ENCODE data around the gene HS3ST6.
"Not testable (repeated sequence)": the region's sequence is repeated elsewhere in the genome, so short reads cannot be mapped to it uniquely, and the experiment has no call there.

HS3ST6 gene

GRCh38 chr16:1944612-1945199 lies 26.5 kb upstream of the HS3ST6 start:
- no peak overlapping the region for H3K4me3 ChIP-seq (ENCODE audit: control insufficient read depth, low read depth, low read length)
- DNase-seq (ENCODE audit: low read depth), result no peak
- TF ChIP-seq CTCF (IDR thresholded peaks at IDR 0.05; ENCODE audit: control insufficient read depth, insufficient read depth, low read depth, low read length, missing control alignments), result no peak

DNA sequence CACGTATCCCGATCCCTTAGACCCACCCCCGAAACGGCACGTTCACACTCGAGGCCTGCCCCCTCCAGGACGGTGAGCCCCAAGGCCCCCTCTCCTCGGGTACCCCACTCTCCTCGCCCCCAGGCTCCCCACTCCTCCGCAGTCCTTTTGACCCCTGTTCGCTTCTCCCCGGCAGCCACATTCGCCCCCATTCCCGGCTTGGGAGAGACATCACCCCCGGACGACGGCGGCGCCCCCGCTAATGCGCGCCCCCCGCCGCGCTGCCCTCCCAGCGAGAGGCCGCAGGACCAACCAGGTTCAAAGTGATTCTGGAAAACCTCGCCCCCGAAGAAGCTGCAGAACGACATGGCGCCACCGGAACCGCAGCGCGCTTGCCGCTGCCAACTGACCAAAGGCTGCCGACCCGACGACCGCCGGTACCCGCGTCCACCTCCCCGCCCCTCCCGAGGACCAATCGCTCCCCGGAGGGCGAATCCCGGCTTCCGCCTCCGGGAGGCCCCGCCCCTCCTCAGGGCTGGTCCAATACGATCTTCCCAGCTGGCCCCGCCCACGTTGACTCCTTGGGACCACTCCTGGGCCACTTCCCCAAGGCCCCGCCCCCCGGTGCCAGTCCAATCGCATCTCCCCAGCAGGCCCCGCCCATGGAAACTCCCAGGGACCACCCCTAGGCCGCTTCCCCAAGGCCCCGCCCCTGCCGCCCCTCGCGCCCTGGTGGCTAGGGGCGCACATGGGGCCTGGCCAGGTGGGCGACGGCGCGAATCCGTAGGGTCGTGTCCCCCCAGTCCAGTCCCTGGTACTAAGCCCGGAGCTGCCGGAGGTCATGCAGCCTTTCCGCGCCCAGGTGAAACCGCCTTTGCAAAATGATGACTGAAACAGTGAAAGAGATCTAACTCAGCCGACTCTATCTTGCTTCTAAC lies 24.9 kb upstream of the HS3ST6 start, which contains the start of gene MSRB1:
MSRB1 (minus strand) TSS at position 390 of the 917 bp plus-strand sequence; CDS start at position 347, 43 bp downstream.
- H3K4me3 ChIP-seq (ENCODE audit: control insufficient read depth, low read depth, low read length), result peak within 1 kb of the TSS; percentile 84
- TF ChIP-seq CTCF (IDR thresholded peaks at IDR 0.05; ENCODE audit: control insufficient read depth, insufficient read depth, low read depth, low read length, missing control alignments), result no peak
- DNase-seq (ENCODE audit: low read depth), result peak; percentile 76

- no peak for DNase-seq (ENCODE audit: low read depth)
- TF ChIP-seq CTCF (IDR thresholded peaks at IDR 0.05; ENCODE audit: control insufficient read depth, insufficient read depth, low read depth, low read length, missing control alignments), result no peak
- H3K4me3 ChIP-seq (ENCODE audit: control insufficient read depth, low read depth, low read length), result peak overlapping the region; percentile 84
Measured at GRCh38 chr16:1942047-1942809, 24.0 kb upstream of the HS3ST6 start.

- peak overlapping the region; percentile 84 for H3K4me3 ChIP-seq (ENCODE audit: control insufficient read depth, low read depth, low read length)
- no peak for TF ChIP-seq CTCF (IDR thresholded peaks at IDR 0.05; ENCODE audit: control insufficient read depth, insufficient read depth, low read depth, low read length, missing control alignments)
- no peak for DNase-seq (ENCODE audit: low read depth)
Measured at GRCh38 chr16:1941162-1942046, 23.2 kb upstream of the HS3ST6 start.

- no peak overlapping the region for H3K4me3 ChIP-seq (ENCODE audit: control insufficient read depth, low read depth, low read length)
- no peak for DNase-seq (ENCODE audit: low read depth)
- TF ChIP-seq CTCF (IDR thresholded peaks at IDR 0.05; ENCODE audit: control insufficient read depth, insufficient read depth, low read depth, low read length, missing control alignments), result no peak
Measured at GRCh38 chr16:1940273-1941161, 22.3 kb upstream of the HS3ST6 start.

DNA sequence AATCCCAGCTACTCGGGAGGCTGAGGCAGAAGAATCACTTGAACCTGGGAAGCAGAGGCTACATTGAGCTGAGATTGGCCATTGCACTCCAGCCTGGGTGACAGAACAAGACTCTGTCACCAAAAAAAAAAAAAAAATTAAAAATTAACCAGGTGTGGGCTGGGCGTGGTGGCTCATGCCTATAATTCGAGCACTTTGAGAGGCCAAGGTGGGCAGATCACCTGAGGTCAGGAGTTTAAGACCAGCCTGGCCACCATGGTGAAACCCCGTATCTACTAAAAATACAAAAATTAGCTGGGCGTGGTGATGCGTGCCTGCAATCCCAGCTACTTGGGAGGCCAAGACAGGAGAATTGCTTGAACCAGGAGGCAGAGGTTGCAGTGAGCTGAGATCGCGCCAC lies 21.6 kb upstream of the HS3ST6 start:
- not testable (repeated sequence) for DNase-seq (ENCODE audit: low read depth); H3K4me3 ChIP-seq (ENCODE audit: control insufficient read depth, low read depth, low read length)

Measured in AG09309 (cell line).